GM23248 (cell line): ENCODE data around the gene WASHC1.
"Not testable (repeated sequence)": the region's sequence is repeated elsewhere in the genome, so short reads cannot be mapped to it uniquely, and the experiment has no call there.

Experiments
- EZH2 ChIP-seq: fragments of 200-600 bp; sonication (generic); IDR thresholded peaks from 2 replicates; pipeline ENCODE4 v1.6.1; 2018; ENCODE audit warnings: antibody characterized with exemption, mild to moderate bottlenecking; ENCODE audit not compliant: insufficient read depth, poor library complexity, severe bottlenecking
- EZH2phosphoT487 ChIP-seq: fragments of 200-600 bp; sonication (generic); IDR thresholded peaks from 2 replicates; pipeline ENCODE4 v1.6.1; 2018; ENCODE audit warnings: antibody characterized with exemption, moderate library complexity, mild to moderate bottlenecking, low read depth; ENCODE audit not compliant: insufficient read depth

GRCh38 chr9:45180-45878, 16.1 kb upstream of the WASHC1 start:
- not testable (repeated sequence) for TF ChIP-seq EZH2phosphoT487, EZH2
